ENCODE results near the gene FNDC1. TPM values are rescaled to one million over a fixed set of nuclear protein-coding genes. Genes with fewer than 3 reads are reported as not detected.
"Not testable (repeated sequence)": the region's sequence is repeated elsewhere in the genome, so short reads cannot be mapped to it uniquely, and the experiment has no call there.

Gene FNDC1
- total RNA-seq, 1 experiment from 2014 or later, result 0.03 TPM

DNA sequence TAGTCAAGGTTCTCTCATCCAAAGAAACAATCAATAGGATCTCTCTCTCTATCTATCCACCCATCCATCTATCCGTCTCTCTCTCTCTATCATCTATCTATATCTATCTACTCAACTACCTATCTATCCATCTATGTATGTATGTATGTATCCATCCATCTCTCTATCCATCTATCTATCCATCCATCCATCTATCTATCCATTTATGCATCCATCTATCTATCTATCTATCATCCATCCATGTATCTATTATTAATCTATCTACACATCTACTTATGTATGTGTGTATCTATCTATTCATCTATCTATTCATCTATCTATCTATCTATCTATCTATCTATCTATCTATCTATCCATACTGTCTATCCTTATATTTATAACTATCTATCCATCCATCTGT, 99.3 kb downstream of the FNDC1 start:
- in situ Hi-C loops (cut with HindIII; ENCODE audit: low pct_unique_long_range_greater_than_20kb, low sequenced_read_pairs), result no loop called here
- DNase-seq (ENCODE audit: low read depth, low spot score), result no peak

DNA sequence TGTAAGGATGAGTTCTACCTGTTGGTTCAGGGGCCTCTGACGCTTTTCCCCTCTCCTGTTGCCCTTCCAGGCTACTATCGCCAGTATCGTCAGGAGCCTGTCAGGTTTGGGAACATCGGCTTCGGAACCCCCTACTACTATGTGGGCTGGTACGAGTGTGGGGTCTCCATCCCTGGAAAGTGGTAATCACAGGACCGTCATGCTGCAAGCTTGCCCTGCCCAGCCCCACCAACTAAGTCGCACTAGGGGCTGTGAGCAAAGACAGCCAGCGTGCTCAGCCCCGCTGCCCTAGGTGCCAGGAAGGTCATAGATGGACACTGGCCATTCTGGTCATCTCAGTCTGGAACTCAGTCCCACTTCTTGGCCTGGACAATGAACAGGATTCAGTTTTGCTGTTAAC, 102.1 kb downstream of the FNDC1 start:
- in situ Hi-C loops (cut with HindIII; ENCODE audit: low pct_unique_long_range_greater_than_20kb, low sequenced_read_pairs), result no loop called here
- DNase-seq (ENCODE audit: low read depth, low spot score), result no peak

DNA sequence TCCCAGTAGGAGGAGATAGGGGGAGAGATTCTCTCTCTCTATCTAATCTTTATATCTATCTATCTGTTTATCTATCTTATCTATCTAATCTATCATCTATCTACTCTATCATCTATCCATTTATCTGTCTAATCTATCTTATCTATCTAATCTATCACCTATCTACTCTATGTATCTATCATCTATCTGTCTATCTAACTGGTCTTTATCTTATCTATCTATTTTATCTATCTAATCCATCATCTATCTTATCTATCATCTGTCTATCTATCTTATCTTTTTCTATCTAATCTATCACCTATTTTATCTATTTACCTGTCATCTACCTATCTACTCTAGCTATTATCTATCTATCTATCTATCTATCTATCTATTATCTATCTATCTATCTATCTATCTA, 109.4 kb downstream of the FNDC1 start:
- no peak for DNase-seq (ENCODE audit: low read depth, low spot score)
- in situ Hi-C loops (cut with HindIII; ENCODE audit: low pct_unique_long_range_greater_than_20kb, low sequenced_read_pairs), result no loop called here

DNA sequence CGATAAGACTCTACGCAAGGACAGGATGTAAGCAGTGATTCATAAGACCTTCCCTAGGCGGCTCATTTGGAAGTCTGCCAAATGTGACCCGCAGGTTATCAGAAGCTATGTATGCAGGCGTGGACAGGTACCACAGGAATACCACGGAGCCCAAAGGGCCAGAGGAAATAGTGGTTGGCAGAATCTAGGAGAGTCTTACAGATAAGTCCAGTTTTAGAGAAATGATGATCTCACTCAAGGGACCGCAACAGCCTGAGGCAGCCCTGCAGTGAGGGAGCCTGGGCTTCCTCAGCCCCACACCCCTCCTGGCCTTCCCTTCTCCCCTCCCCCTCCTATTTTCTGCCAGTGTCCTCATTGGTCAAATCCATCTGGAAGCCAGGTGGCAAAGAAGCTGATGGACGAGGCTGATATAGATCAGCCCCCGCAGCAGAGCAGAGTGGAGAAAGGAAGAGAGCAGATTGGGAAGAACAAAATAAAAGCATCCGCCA, 110.6 kb downstream of the FNDC1 start:
- in situ Hi-C loops (cut with HindIII; ENCODE audit: low pct_unique_long_range_greater_than_20kb, low sequenced_read_pairs), result no loop called here
- DNase-seq (ENCODE audit: low read depth, low spot score), result no peak

DNA sequence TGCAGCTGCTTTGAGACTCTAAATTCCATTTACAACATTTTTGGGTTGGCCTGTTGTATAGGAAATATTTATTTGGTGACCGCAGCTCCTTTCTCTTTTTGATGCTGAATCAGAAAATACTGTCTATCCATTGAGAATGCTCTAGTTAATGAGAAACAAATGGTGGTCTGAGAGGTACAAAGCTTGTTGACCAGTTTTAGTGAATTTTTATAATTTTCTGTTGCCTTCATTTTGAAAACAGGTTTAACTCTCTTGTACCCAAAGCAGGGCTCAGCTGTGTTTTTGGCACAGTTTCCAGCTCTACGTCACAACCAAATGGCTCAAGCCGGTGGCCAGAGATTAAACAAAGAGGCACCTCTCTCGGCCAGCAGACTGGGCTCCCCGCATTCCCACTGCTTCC, 113.2 kb downstream of the FNDC1 start:
- in situ Hi-C loops (cut with HindIII; ENCODE audit: low pct_unique_long_range_greater_than_20kb, low sequenced_read_pairs), result no loop called here
- DNase-seq (ENCODE audit: low read depth, low spot score), result no peak

DNA sequence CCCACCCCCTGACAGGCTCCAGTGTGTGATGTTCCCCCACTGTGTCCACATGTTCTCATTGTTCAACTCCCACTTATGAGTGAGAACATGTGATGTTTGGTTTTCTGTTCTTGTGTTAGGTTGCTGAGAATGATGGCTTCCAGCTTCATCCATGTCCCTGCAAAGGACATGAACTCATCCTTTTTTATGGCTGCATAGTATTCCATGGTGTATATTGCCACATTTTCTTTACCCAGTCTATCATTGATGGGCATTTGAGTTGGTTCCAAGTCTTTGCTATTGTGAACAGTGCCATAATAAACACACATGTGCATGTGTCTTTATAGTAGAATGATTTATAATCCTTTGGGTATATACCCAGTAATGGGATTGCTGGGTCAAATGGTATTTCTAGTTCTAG, 115.5 kb downstream of the FNDC1 start:
- in situ Hi-C loops (cut with HindIII; ENCODE audit: low pct_unique_long_range_greater_than_20kb, low sequenced_read_pairs); DNase-seq (ENCODE audit: low read depth, low spot score): not testable (repeated sequence)

DNA sequence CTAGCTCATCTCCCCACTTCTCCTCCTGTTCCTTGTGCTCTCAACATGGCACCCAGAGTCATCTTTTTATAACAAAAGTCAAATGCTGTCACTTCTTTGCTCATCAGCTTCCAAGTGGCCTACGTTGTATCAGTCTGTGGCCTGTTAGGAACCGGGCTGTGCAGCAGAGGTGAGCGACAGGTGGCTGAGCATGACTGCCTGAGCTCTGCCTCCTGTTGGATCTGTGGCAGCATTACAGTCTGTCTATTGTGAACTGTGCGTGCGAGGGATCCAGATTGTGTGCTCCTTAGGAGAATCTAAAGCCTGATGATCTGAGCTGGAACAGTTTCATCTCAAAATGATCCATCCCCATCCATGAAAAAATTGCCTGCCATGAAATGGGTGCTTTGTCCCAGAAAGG, 129.6 kb downstream of the FNDC1 start:
- DNase-seq (ENCODE audit: low read depth, low spot score), result no peak
- in situ Hi-C loops (cut with HindIII; ENCODE audit: low pct_unique_long_range_greater_than_20kb, low sequenced_read_pairs), result no loop called here

DNA sequence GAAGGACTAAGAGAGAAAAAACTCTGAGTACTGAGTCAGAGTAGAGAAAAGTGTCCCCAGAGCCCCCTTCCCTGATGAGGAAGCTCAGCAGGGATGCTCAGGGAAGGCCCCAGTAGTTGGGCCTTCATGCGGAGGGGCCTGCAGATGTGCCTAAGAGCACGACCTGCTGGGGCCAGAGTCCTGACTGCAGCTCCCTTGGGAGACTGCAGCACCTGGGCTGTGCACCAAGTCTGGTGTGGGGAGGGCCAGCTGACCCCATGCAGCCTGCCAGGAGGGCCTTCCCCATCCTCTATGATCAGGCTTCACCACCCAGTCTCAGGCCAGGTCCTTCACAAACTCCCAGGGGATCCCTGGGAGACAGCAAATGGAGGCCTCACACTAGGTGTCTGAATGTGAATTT, 130.4 kb downstream of the FNDC1 start:
- no peak for DNase-seq (ENCODE audit: low read depth, low spot score)
- in situ Hi-C loops (cut with HindIII; ENCODE audit: low pct_unique_long_range_greater_than_20kb, low sequenced_read_pairs), result no loop called here

DNA sequence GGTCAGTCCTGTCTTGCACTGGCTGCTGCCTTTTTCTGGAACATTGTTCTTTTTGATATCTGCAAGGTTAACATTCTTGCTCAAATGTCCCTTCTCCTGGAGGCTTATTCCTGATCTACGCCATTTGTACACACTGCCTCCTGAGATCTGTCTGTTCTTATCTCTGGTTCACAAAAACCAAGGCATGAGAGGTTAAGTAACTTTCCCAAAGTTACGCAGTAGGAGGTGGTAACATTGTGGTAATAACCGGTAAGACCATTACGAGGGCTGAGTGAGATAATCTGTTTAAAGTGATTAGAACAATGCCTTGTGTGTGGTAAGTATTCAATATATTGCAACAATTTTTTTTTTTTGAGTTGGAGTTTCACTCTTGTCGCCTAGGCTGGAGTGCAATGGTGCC, 132.1 kb downstream of the FNDC1 start:
- in situ Hi-C loops (cut with HindIII; ENCODE audit: low pct_unique_long_range_greater_than_20kb, low sequenced_read_pairs), result no loop called here
- DNase-seq (ENCODE audit: low read depth, low spot score), result no peak

DNA sequence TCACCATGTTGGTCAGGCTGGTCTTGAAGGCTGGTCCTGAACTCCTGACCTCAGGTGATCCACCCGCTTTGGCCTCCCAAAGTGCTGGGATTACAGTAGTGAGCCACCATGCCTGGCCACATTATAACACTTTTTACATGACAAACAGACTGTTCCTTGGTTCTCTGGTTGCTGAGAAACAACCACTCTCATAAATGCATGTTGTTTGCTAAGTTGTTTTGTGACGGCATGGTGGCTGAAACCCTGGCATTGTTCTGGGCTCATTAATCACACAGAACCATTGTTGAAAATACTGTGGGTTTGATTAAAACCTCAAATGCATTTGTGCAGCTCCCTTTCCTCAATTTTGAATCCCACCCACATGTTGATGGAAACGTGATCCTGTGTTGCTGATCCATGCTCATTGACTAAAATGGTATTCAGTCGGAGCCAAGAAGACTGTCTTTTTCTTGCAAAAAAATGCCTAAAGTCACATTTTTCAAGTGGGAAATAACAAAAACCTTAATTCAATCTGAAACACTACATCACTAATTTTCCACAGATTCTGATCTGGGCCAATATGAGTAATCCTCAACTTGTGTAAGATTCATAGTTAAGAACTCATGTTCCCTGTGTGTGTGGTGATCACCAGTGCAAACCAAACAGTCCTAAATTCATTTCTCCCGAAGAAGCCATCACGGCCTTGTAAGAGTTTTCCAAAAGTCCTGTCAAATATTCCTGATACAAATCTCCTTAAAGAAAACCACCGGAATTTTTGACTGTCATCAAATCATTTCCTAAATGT, 132.8 kb downstream of the FNDC1 start:
- DNase-seq (ENCODE audit: low read depth, low spot score), result no peak
- in situ Hi-C loops (cut with HindIII; ENCODE audit: low pct_unique_long_range_greater_than_20kb, low sequenced_read_pairs), result no loop called here

DNA sequence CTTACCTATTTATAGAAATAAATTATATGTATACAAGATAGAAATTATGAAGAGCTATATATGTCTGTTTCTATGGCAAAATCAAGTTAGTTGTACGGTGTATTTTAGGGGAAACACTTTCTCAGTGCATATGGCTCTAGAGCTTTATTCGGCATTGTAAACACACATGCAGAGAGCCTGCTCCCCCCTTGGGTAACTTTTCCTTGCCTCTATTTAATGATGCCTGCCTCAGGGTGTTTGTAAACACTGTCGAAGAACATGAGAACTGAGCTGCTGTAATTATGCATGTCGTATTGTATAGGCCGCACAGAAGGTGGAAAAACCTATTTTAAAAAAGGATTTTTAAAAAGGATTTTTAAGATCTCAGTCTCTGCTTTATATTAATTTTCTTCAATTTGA, 133.4 kb downstream of the FNDC1 start:
- DNase-seq (ENCODE audit: low read depth, low spot score), result no peak
- in situ Hi-C loops (cut with HindIII; ENCODE audit: low pct_unique_long_range_greater_than_20kb, low sequenced_read_pairs), result no loop called here

DNA sequence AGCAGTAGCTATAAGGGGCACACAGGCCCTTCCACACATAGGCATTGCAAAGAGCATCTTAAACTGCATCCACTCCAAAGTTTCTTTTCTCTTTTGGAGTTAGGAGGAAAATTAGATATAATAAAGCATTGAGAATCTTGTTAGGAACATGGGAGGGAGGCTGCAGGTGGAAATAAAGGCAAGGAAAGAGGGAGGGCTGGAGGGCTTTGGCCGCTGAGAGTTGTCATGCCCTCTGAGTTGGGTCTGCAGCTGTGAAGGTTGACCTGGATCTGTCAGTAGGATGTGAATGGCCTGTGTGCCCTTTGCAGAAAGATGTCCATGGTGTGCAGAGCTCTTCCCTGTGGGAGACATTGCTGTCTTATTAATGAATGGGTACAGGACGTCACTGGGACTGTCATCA, 134.0 kb downstream of the FNDC1 start:
- in situ Hi-C loops (cut with HindIII; ENCODE audit: low pct_unique_long_range_greater_than_20kb, low sequenced_read_pairs), result no loop called here
- no peak for DNase-seq (ENCODE audit: low read depth, low spot score)

DNA sequence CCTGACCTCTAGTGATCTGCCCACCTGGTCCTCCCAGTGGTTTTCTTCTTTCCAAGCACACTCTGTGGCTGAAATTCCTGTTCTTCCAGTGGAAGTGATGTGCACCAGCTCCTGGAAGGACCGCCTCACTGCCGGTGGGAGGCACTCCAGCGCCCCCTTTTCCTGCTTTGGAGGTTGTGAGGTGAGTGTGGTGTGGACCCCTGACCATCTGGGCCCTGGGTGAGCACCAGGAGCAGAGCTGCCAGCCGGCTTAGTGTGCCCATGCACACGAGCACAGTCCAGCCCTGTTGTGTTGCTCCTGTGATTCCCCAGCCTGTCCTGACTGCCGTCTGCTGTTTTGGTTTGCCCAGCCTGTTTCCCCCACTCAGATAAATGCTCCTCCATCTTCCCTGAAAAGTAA, 134.6 kb downstream of the FNDC1 start:
- in situ Hi-C loops (cut with HindIII; ENCODE audit: low pct_unique_long_range_greater_than_20kb, low sequenced_read_pairs), result no loop called here

DNA sequence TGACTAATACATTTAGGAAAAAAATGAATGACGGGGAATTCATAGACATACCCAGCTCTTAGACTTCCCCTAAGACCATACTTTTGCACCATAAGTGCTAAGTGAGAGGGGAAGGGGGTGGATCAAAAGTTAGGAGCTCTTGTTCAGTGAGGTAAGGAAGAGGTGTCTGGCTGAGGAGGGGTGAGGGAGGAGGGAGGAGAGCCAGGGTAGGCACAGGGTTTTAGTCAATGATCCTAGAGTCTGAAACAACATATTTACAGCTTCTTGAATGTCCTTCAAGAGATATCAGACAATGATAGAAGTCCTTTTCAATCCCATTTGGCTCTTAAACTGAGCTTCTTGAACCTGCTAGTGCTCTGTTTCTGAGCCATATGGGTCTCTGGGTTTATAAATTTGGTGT, 135.4 kb downstream of the FNDC1 start:
- DNase-seq (ENCODE audit: low read depth, low spot score), result no peak
- in situ Hi-C loops (cut with HindIII; ENCODE audit: low pct_unique_long_range_greater_than_20kb, low sequenced_read_pairs), result no loop called here

More for the DNA sequence above, 134.6 kb downstream of the FNDC1 start:
- DNase-seq (ENCODE audit: low read depth, low spot score), result no peak

DNA sequence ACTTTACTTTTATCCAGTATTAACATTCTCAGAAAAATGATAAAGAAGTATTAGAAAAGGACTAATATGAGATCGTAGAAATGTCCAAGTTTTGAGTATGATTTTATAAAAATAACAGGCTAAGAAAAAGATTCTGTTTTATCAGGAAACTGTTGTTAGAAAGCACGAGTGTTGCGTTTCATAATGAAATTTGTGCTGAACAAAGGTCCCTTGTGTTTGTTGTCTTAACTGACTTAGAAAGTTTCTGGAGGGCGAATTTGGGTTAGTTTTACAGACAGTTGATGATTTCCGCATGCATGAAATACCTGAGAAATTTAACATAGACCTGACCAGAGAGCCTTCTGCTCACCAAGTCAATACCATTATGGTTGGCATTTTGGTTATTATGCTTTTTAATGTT, 136.0 kb downstream of the FNDC1 start:
- in situ Hi-C loops (cut with HindIII; ENCODE audit: low pct_unique_long_range_greater_than_20kb, low sequenced_read_pairs), result no loop called here
- DNase-seq (ENCODE audit: low read depth, low spot score), result peak; percentile 55

DNA sequence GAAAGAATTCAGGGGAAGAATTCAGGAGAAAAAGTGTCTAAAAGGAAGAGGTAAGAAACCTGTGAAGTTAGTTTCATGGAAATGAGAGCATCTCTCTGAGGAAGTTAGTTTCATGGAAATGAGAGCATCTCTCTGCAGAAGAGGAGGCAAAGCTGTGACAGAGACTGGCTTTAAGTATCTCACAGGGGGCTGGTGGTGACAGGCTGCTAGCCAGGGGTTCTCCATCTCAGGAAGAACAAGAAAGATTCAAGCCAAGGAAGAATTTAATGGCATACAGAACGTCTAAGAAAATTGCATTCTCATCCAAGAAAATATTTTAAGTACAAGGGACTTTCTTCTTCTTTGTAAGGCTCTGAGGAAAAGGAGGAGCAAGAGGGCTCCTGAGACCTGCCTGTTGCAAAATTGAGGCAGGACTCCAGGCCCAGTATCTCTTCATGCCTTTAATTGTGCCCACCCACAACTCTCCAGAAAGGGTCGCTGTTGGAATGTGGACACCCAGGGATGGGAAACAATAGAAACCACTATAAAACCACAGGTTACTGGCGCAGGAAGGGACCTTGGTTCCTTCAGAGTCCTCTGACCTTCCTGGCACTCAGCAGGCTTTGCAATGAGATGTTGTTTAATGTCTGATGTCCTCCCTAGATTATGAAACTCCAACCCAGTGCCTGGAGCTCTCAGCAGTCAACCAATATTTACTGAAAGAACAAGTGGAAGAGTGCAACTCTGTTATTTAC, 136.8 kb downstream of the FNDC1 start:
- no peak for DNase-seq (ENCODE audit: low read depth, low spot score)

DNA sequence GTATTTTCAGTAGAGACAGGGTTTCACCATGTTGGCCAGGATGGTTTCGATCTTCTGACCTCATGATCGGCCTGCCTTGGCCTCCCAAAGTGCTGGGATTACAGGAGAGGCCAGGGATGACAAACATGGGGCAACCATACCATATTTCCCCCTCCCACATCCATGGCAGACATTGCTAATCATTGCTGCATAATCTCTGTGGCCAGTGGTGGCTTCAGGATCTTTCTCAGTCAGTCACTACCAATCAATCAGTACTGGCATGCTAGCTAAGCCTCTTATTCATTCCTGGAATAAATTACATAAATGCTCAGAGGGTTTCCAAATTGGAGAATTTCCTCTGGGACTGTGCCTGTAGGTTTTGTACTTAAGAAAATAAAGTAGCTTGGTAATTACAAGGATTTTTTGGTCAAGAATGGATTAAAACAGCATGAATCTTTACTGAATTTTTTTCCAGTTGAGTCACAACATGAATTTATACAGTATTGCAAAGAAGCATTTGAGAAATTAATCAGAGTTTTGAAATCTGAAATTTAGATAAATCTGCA, 138.1 kb downstream of the FNDC1 start:
- in situ Hi-C loops (cut with HindIII; ENCODE audit: low pct_unique_long_range_greater_than_20kb, low sequenced_read_pairs), result no loop called here
- DNase-seq (ENCODE audit: low read depth, low spot score), result no peak

More for the DNA sequence above, 136.8 kb downstream of the FNDC1 start:
- in situ Hi-C loops (cut with HindIII; ENCODE audit: low pct_unique_long_range_greater_than_20kb, low sequenced_read_pairs), result no loop called here

DNA sequence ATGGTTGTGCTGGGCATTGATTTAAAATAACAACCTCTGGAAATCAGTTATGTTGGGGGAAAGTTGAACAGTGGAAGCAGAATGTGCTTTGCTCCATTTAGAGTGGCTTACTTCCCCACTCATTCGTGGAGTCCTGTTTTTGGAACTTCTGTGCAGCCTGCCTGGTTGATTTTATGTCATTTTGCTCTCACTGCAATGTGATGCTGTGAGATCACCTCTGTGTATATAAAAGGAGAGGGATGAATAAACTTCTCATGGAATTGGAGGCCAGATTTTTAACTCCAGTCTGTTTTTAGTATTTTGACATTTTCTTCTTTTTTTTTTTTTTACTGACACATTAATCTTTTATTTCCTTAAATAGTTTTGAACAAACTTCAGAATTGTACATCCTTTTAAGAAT, 139.0 kb downstream of the FNDC1 start:
- in situ Hi-C loops (cut with HindIII; ENCODE audit: low pct_unique_long_range_greater_than_20kb, low sequenced_read_pairs), result no loop called here
- no peak for DNase-seq (ENCODE audit: low read depth, low spot score)

DNA sequence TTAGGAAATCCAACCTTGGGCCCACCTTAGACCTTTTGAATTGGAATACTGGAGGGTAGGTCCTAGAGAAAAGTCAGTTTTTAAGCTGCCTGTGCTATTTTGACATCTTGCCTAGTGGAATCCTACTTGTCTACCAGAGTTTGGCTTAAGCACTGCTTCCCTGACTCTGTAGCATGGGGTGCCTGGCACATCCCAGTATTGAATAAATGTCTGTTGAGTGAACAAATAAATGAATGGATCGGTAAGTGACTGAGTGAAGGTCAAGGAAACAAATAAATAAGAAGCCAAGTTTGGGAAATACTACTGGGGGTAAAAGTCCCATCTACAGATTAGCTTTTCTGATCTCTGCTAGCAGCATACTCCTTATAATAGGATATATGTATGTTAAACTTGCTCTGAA, 140.5 kb downstream of the FNDC1 start:
- no peak for DNase-seq (ENCODE audit: low read depth, low spot score)
- in situ Hi-C loops (cut with HindIII; ENCODE audit: low pct_unique_long_range_greater_than_20kb, low sequenced_read_pairs), result no loop called here

All from SK-MEL-5 (cell line).